Lung (tissue), 12 donors: Measurements from ENCODE around the gene HK2. TPM values are rescaled to one million over a fixed set of nuclear protein-coding genes. Genes with fewer than 3 reads are reported as not detected.

Experiments
- ATAC-seq: fragments of 200-7000 bp; cut with Tn5 transposase; one replicate; pipeline ENCODE4 v1.9.1; 2020; ENCODE audit warnings: moderate number of reproducible peaks; ENCODE audit not compliant: insufficient read depth, low FRiP score
- DNase-seq, 3 donors: peaks; one replicate each; pipeline ENCODE4 v3.0.0-alpha.2; 2013 to 2017
- H3K27ac ChIP-seq, 2 donors: one replicate each; pipeline ENCODE4 v1.5.1; 2013; ENCODE audit warnings: mild to moderate bottlenecking in 2 of 2, moderate library complexity in 2 of 2, control low read depth in 1 of 2, inconsistent platforms in 1 of 2, low read depth in 1 of 2, low read length in 1 of 2
- H3K27me3 ChIP-seq, 3 donors: one replicate each; pipeline ENCODE4 v1.5.1; 2013; ENCODE audit warnings: low read length in 2 of 3; ENCODE audit not compliant: control insufficient read depth in 3 of 3, insufficient read depth in 3 of 3
- H3K36me3 ChIP-seq, 4 donors: one replicate each; pipeline ENCODE4 v1.5.1; 2013; ENCODE audit warnings: low read length in 4 of 4, mild to moderate bottlenecking in 1 of 4, moderate library complexity in 1 of 4; ENCODE audit not compliant: control insufficient read depth in 4 of 4, insufficient read depth in 4 of 4
- H3K4me1 ChIP-seq, 5 donors: one replicate each; pipeline ENCODE4 v1.5.1; 2013; ENCODE audit warnings: low read length in 5 of 5, mild to moderate bottlenecking in 2 of 5, moderate library complexity in 1 of 5; ENCODE audit not compliant: control insufficient read depth in 5 of 5, insufficient read depth in 5 of 5
- H3K4me3 ChIP-seq: one replicate; pipeline ENCODE4 v1.5.1; 2013; ENCODE audit warnings: mild to moderate bottlenecking, control low read depth, moderate library complexity
- H3K9ac ChIP-seq, 2 donors: one replicate each; pipeline ENCODE4 v1.5.1; 2013; ENCODE audit warnings: low read length in 2 of 2, control low read depth in 1 of 2; ENCODE audit not compliant: insufficient read depth in 1 of 2
- H3K9me3 ChIP-seq, 4 donors: one replicate each; pipeline ENCODE4 v1.5.1; 2013; ENCODE audit warnings: low read length in 3 of 4, mild to moderate bottlenecking in 1 of 4, moderate library complexity in 1 of 4; ENCODE audit not compliant: control insufficient read depth in 4 of 4, insufficient read depth in 3 of 4
- CTCF ChIP-seq: IDR thresholded peaks from 2 replicates; pipeline ENCODE4 v1.5.1; 2012; ENCODE audit warnings: mild to moderate bottlenecking; ENCODE audit errors: control extremely low read depth, extremely low read depth
- WGBS, 2 donors: extraction: QIAGEN DNeasy Blood & Tissue Kit; methylation state at CpG; one replicate each; pipeline ENCODE4 v1.1.7; 2013; 5-methylcytosine and 5-hydroxymethylcytosine counted together
- polyA plus RNA-seq, 2 donors: library from polyadenylated mRNA; stranded (reverse); fragments of 200-250 nt; gene quantifications; one replicate each; pipeline ENCODE4 v1.2.1, GENCODE V29; 2013
- total RNA-seq, 2 donors: library from RNA; depleted of rRNA in 1 of 2; stranded (reverse); fragments of >200 nt in 1 of 2; gene quantifications; one replicate each; pipeline ENCODE4 v1.2.1, GENCODE V29; 2014 to 2021
- donor health status: control.
- donor health status: control.
- donor health status: Bipolar disorder and iron deficiency.
- donor health status: healthy.
- donor health status: DM: yes; HTN: yes; CAD: no.

HK2 gene
- total and polyA plus RNA-seq, 4 donors, result 13.6 to 43.1 (median 20.8) TPM

GRCh38 chr2:74880054-74880728 is 46.3 kb downstream of the HK2 start:
- H3K27ac ChIP-seq, result no peak overlapping the region
- 96 to 97% methylated on average over 24 of the region's 24 CpGs for WGBS, 2 donors
- peaks cover 0 to 4% (median 0%) of the 10 kb centered on the region in 3 donors for H3K27me3 ChIP-seq
- H3K9ac ChIP-seq, result no peak overlapping the region
- H3K4me1 ChIP-seq, result peaks cover 0 to under 1% (median 0%) of the 10 kb centered on the region in 5 donors
- no peak for TF ChIP-seq CTCF
- peaks cover 7 to 51% (median 17%) of the 10 kb centered on the region in 4 donors for H3K36me3 ChIP-seq
- DNase-seq (no peak), ATAC-seq (no peak)
- no peak overlapping the region for H3K4me3 ChIP-seq
- H3K9me3 ChIP-seq, result no peaks in the 10 kb centered on the region

GRCh38 chr2:74881176-74881575 is 47.2 kb downstream of the HK2 start:
- Histone ChIP-seq H3K36me3 (peaks cover 7 to 58% (median 17%) of the 10 kb centered on the region in 4 donors), H3K4me1 (no peaks in the 10 kb centered on the region), H3K9ac (no peak overlapping the region), H3K27me3 (peaks cover 0 to 4% (median 0%) of the 10 kb centered on the region in 3 donors), H3K9me3 (no peaks in the 10 kb centered on the region), H3K4me3 (no peak overlapping the region), H3K27ac (no peak overlapping the region)
- ATAC-seq (no peak), DNase-seq (no peak)
- TF ChIP-seq CTCF, result no peak
- WGBS, 2 donors, result 86 to 89% methylated on average over 5 of the region's 5 CpGs

GRCh38 chr2:74881626-74882298 is 47.8 kb downstream of the HK2 start:
- DNase-seq, result no peak
- Histone ChIP-seq H3K27ac (no peak overlapping the region), H3K4me3 (no peak overlapping the region), H3K9me3 (no peaks in the 10 kb centered on the region), H3K9ac (no peak overlapping the region), H3K36me3 (peaks cover 7 to 63% (median 19%) of the 10 kb centered on the region in 4 donors), H3K4me1 (no peaks in the 10 kb centered on the region), H3K27me3 (peaks cover 0 to 4% (median 0%) of the 10 kb centered on the region in 3 donors)
- 83 to 86% methylated on average over 19 of the region's 19 CpGs for WGBS, 2 donors
- TF ChIP-seq CTCF, result no peak
- no peak for ATAC-seq
